NCI-H1694 (cell line): Measurements from ENCODE around the gene SCLY.
"Not testable (repeated sequence)": the region's sequence is repeated elsewhere in the genome, so short reads cannot be mapped to it uniquely, and the experiment has no call there.

ENCODE experiments used
- DNase-seq: peaks from one replicate; lab custom pipeline; 2025; lab: John Stamatoyannopoulos, UW

SCLY gene, protein sequence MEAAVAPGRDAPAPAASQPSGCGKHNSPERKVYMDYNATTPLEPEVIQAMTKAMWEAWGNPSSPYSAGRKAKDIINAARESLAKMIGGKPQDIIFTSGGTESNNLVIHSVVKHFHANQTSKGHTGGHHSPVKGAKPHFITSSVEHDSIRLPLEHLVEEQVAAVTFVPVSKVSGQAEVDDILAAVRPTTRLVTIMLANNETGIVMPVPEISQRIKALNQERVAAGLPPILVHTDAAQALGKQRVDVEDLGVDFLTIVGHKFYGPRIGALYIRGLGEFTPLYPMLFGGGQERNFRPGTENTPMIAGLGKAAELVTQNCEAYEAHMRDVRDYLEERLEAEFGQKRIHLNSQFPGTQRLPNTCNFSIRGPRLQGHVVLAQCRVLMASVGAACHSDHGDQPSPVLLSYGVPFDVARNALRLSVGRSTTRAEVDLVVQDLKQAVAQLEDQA

DNA sequence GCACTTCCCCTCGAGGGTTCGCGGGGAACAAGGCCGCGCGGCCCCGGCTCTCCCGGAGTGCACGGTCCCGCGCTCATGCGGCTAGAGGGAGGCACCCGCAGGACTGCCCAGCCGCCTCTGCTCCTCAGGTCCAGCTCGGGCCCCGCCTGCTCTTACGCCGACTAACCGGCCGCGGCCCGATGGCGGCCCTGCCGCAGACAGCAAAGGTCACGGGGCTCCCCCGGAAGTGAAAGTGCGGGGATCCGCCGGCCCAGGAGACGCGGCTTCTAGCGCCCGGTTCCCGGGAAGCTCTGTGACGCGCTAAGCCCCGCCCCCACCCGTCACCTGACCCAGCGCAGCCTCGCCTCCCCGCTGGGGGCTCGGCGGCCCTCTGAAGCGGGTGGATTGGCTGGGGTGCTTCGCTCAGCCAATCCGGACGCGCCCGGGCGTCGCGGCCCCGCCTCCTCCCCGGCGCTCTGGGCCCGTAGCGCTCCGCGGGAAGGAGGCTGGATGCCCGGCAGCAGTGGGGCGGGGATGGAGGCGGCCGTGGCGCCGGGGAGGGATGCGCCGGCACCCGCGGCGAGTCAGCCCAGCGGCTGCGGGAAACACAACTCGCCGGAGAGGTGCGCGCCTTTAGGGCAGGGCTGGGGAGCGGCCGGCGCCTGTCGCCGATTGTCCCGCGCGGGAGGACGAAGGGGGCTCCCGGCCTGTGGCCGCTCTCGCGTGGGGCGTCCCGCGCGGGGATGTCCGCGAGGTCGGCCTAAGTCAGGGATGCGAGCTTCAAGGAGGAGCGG is at the start of gene SCLY:
TSS of gene SCLY (plus strand) at position 460 of the 773 bp plus-strand sequence. CDS start at position 514, 54 bp downstream.
- DNase-seq: peak; percentile 94

GRCh38 chr2:238013806-238014205 is 47.0 kb upstream of the SCLY start:
- no peak for DNase-seq

DNA sequence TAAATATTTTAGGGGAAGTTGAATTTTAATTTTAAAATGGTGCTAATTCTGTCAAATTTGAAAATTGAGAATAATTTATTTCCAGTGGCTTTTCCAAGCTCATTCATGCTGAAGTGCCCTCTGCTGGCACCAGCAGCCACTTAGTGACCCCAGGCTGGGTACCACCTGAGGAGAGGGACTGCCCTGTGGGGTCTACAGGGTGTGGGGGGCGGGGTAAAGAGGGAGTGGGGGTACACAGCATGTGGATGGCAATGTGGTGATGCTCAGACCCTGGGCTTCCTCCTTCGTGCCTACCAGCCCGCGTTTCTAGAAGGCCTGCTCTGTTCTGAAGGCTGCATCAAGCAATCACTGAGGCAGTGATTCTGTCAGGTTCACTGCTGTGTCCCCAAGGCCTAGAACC is 45.1 kb upstream of the SCLY start:
- DNase-seq: no peak

DNA sequence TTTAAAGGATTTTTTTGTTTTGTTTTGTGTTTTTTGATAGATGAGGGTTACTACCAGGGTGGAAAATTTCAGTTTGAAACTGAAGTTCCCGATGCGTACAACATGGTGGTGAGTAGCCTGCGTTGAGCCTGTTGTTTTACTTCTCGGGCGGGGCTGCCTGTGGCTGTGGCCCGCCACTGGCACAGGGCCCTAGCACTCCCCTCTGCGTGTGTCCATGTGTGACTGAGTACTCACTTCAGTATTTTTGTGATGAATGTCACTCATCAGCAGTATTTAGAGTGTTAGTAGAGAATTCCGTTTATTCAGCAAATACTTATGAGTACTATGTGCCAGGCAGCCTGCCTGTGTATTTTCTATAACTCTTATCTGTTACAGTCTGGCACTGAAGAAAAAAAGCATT is 44.3 kb upstream of the SCLY start:
- DNase-seq: no peak

- DNase-seq: peak; percentile 59
Observed at GRCh38 chr2:238019962-238020361, 40.8 kb upstream of the SCLY start.

DNA sequence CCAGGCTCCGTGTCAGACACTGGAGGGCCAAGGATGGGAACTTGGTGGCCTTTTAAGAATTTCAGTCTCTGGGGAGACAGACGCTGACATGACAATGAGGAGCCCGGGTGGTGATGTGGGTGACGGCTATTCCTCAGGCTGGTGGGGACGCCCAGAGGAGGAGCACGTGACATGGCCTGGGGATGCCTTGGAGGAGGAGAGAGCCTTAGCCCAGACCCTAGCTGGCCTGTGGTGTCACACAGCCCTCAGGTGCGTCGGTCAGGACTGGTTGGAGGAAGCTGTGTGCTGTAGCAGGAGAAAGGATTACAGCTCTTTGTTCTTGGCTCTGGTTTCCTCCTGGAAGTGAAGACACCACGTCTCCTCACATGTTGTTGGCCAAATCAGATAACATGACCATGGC is 40.0 kb upstream of the SCLY start:
- no peak for DNase-seq

DNA sequence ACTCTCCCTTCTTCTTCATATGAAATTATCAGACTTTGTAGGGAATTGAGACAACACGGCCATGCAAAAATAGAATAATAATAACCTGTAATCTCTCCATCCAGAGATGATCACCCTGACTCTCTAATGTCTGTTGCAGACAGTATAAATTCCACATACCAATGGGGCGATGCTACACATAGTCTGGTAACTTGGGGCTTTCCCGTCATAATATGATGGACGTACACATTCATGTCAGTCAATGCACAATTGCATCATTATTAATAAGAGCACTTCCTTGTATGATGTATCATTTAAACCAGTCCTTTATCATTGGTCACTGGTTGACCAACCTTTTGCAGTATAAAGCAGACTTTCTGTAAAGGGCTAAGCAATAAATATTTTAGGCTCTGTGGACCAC is 39.5 kb upstream of the SCLY start:
- no peak for DNase-seq

DNA sequence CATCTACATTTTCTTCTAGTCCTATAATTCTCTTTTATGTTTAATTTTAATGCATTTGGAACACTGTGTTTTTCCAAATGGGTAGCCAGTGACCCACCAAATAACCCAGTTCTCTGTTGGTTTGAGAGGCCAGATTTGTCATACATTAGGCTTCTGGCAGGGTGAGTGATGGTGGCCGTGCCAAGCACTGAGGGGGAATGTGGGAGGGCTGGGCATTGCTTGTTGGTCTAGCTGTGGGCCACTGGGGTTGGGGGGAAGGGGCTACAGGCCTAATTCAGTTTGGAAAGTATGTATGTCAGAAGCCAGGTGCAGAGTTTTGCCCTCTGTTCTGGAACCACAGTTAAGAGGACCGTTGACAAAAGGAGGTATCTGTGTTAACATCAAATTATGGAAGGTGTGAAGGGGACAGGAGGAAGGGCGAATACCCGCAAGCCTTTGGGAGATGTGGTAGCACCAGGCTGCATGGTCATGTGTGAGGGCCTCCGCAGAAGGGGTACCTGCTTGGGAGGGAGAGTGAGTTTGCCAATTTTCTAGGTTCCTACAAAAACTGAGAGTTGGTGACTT is 38.1 kb upstream of the SCLY start:
- DNase-seq: no peak

DNA sequence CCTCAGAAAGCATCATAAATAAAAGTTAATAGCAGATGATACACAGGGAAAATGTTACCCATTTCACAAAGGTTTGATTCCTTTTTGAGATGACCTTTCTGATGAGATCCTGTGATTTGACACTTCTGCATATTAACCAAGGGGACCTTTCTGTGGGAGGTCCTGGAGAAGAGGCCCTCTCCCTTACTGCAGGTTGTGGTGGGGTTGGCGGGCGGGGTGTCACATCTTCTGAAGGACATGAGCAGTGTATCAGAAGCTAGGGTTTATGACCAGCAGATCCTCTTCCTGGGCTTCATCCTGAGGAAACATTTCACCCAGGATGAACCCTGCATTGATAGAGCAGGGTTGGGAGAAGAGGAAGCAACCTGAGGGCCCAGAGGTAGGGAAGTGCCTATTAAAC is 37.2 kb upstream of the SCLY start:
- no peak for DNase-seq

- DNase-seq: no peak
Observed at GRCh38 chr2:238024986-238025385, 35.8 kb upstream of the SCLY start.

DNA sequence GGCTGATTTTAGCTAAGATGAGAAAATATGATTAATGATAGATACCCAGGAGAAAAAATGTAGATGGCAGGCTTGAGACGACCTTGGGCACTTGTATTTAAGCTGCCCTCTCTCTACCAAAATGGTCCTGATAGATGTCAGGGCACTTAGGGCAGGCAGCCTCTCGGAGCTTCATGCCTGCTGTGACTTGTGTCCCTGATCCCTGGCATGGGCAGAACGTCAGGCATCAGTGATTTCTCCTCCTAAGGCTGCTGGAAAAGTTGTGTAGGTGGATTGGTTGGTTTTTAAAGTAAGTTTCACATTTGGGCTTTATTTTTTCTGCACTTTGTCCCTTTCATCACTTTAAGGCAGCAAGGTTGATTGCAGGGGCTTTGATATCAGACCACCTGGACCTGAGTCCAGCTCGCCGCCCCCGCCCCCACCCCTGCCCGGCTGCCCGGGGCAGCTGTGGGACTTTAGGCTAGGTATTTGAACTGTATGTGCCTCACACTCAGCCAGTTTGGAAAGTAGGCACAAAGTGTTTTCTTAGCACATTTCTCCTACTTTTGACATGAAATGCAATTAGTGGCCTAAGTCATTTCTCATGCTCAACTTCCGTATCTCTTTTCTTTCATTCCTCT is 35.0 kb upstream of the SCLY start:
- DNase-seq: no peak

DNA sequence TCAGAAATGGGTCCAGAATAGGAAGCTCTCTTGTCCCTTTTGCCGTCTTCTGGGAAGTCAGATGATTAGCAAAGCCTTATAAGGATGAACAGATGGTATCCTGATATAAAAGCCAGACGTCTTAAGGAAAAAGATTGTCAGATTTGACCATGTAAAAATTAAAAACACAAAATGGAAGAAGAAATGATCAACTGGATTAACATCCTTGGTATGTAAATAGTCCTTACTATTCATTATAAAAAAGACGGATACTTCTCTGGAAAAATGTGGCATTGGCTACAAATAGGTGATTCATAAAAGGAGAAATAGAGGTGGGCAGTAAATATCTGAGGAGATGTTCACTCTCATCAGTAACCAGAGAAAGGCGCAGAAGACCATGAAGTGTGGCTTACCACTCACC is 33.7 kb upstream of the SCLY start:
- no peak for DNase-seq

DNA sequence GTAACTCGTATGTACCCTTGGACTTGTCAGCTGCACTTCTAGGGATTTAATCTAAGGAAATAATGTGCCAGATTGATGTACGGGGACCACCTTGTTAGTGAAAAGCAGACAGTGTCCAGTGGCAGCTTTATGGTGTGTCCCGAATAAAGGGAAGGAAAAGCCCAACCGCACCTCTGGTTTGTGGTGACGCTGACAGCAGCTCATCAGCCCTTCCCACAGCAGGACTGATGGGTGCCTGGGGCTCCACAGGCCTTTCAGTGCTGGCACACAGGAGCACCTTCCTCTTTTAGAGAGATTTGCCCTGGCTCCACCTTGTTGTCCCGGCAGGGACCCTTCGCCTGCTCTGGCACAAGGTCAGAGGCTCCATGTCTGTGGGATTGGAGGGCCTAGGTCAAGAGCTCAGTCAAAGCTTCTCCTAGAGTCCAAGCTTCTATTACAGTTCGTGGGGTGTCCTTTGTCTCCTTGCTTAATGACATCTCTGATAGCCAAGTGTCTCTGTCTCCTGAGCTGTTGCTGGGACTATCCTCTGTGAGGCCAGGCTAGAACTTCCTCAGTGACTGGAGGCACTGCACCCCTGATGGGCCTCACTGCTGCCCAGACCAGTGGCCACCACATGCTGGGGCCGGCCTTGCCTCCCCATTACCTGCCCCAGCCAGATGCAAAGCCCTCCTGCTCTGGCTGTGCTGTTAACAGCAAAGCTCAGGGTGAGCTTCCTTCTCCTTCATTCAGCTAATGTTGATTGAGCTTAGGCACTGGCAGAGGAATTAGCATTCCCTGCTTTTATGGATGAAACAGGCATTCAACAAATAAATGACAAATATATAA is 33.0 kb upstream of the SCLY start:
- DNase-seq: no peak

DNA sequence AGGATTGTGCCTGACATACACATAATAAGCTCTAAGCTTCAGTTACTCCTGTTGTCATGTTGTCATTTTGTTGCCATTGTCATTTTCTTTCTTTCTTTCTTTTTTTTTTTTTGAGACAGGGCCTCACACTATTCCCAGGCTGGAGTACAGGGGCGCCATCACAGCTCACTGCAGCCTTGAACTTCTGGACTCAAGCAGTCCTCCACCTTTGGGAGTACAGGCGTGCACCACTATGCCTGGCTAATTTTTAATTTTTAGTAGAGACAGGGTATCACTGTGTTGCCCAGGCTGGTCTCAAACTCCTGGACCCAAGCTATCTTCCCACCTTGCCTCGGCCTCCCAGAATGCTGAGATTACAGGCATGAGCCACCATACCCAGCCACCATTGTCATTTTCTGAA is 30.9 kb upstream of the SCLY start:
- no peak for DNase-seq

- DNase-seq: no peak
Observed at GRCh38 chr2:238030422-238031155, 30.2 kb upstream of the SCLY start.

DNA sequence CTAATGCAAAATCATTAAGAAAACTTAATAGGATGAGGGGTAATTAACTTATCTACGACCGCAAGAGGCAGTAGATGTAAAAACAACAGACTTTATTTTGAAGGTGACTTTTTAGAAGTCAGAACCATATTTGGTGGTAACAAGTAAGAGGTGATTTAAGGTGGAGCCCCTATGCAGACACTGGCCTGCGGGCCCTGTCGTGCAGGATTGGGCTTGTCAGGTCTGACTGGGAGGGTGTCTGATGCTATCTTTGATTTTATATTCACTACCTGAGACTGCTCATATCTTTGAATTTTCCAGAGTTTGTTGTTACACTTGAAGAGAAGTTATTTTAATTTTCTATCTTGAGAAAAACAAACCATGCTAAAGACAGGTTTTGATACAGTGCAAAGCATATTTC is 29.1 kb upstream of the SCLY start:
- DNase-seq: no peak

DNA sequence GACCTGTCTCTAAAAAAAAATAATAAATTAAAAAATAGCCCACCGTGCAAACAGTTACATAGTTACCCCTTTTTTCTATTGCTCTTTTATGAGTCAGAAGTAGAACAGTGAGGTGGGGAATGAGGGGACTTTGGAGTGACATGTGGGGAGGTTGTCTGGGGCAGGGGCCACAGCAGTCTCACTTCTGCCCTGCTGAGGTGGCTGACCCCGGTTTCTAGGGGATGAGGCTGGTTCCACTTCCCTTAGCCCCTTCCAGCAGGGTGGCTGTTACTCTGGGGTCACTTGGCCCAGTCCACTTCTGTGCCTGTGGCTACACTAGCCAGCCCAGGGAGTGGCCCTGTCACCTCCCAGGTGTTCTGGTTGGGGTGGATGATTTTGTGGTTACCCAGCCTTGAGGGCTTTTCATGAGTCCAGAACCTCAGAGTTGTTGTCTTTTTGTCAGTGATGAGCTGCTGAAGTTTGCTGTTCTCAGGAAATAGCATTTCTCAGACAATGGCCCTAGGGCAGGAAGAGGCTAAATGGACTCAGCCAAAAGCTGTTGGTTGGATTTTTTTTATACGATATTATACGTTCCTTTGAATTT is 28.0 kb upstream of the SCLY start:
- DNase-seq: no peak

GRCh38 chr2:238033991-238034390 is 26.8 kb upstream of the SCLY start:
- not testable (repeated sequence) for DNase-seq

DNA sequence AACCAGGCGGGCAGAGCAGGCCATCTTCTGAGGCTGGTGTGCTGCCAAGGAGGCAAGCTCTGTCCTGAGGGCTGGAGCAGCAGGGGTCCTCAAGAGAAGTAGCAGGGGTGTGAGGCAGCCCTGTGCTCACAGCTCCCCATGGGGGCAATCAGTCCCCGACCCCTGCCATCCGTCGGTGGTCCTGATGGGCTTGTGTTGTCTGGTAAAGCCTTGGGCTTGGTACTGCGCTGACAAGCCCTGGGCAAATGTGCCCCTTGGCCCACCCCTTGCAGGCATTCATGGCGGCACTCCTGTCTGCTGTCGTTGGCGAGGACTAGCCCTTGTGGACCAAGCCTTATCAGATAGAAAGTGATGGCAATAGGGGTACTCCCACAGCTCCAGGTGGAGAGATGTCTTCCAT is 22.6 kb upstream of the SCLY start:
- no peak for DNase-seq

GRCh38 chr2:238039151-238039550 is 21.6 kb upstream of the SCLY start:
- no peak for DNase-seq

DNA sequence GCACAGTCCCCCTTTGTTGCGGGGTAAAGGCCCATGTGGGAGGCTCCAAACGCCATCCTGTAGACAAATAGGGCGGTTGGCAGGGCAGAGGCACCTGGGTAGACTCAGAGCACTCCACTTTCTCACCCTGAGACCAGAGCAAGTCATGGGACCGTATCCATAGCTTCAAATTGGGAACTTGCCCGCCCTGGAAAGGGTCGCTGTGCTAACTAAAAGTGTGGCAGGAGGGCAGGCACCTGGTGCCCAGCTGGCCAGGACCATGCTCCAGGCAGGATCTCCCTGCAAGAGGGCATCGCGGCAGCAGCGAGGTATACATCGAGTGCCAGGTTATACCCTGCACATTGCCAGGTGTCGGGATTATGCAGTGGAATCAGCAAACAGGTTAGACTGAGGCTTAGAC is 20.8 kb upstream of the SCLY start:
- no peak for DNase-seq
